Measurements from ENCODE around the gene GPRIN3.

GRCh38 chr4:89344571-89344970, 37.0 kb upstream of the GPRIN3 start:
- TF ChIP-seq CTCF (IDR thresholded peaks at IDR 0.05 in 2 of 3, conservative IDR thresholded peaks at IDR 0.05 in 1 of 3; ENCODE audit: borderline replicate concordance in 1 of 3, insufficient read depth in 1 of 3, low read depth in 2 of 3, low read length in 2 of 3) (no peak), REST (IDR thresholded peaks at IDR 0.05; ENCODE audit: low read depth) (no peak), POLR2AphosphoS5 (IDR thresholded peaks at IDR 0.05; ENCODE audit: low read depth, low read length) (no peak), POLR2A (IDR thresholded peaks at IDR 0.05; ENCODE audit: borderline replicate concordance, extremely low read depth, insufficient read depth, insufficient read length) (no peak), CBX3 (IDR thresholded peaks at IDR 0.05; ENCODE audit: low read depth) (no peak)

Data from HCT116 (cell line).